HCT116 (cell line): ENCODE data around the gene TAF4.

ENCODE experiments used
- CEBPB ChIP-seq: IDR thresholded peaks from 2 replicates; pipeline ENCODE4 v1.6.1; 2012; ENCODE audit warnings: low read depth
- ELF1 ChIP-seq: IDR thresholded peaks from 2 replicates; pipeline ENCODE4 v1.6.1; 2012; ENCODE audit warnings: low read depth, borderline replicate concordance
- EZH2 ChIP-seq: fragments of 200-600 bp; sonication (generic); IDR thresholded peaks from 2 replicates; pipeline ENCODE4 v1.6.1; 2017; ENCODE audit warnings: antibody characterized with exemption, mixed run types
- JUND ChIP-seq: IDR thresholded peaks from 2 replicates; pipeline ENCODE4 v1.6.1; 2012
- POLR2A ChIP-seq: IDR thresholded peaks from 2 replicates; pipeline ENCODE4 v1.7.0; 2011; ENCODE audit warnings: borderline replicate concordance; ENCODE audit not compliant: insufficient read depth, insufficient read length; ENCODE audit errors: extremely low read depth
- POLR2AphosphoS5 ChIP-seq: IDR thresholded peaks from 2 replicates; pipeline ENCODE4 v1.6.1; 2011; ENCODE audit warnings: mild to moderate bottlenecking, low read depth, low read length, moderate library complexity
- RAD21 ChIP-seq: IDR thresholded peaks from 2 replicates; pipeline ENCODE4 v1.6.1; 2012; ENCODE audit warnings: low read depth, mild to moderate bottlenecking
- ZFX ChIP-seq: fragments of 450-650 bp; IDR thresholded peaks from 2 replicates; pipeline ENCODE4 v1.6.1; 2017
- TF ChIP-seq, protein P1 (sequence below), 3 experiments: fragments of 200-600 bp in 1 of 3; sonication (generic) in 1 of 3; IDR thresholded peaks in 2 of 3; conservative IDR thresholded peaks in 1 of 3; 2 replicates each; pipeline ENCODE4 v1.5.1; 2012 to 2017; ENCODE audit warnings: low read depth in 2 of 3, low read length in 2 of 3, antibody characterized with exemption in 1 of 3, borderline replicate concordance in 1 of 3, control low read depth in 1 of 3, mild to moderate bottlenecking in 1 of 3, mixed read lengths in 1 of 3, mixed run types in 1 of 3, moderate library complexity in 1 of 3; ENCODE audit not compliant: insufficient read depth in 1 of 3
- TF ChIP-seq, protein P2 (sequence below): IDR thresholded peaks from 2 replicates; pipeline ENCODE4 v1.6.1; 2012
- TF ChIP-seq, protein P3 (sequence below): IDR thresholded peaks from 2 replicates; pipeline ENCODE4 v1.6.1; 2012; ENCODE audit warnings: low read depth

DNA sequence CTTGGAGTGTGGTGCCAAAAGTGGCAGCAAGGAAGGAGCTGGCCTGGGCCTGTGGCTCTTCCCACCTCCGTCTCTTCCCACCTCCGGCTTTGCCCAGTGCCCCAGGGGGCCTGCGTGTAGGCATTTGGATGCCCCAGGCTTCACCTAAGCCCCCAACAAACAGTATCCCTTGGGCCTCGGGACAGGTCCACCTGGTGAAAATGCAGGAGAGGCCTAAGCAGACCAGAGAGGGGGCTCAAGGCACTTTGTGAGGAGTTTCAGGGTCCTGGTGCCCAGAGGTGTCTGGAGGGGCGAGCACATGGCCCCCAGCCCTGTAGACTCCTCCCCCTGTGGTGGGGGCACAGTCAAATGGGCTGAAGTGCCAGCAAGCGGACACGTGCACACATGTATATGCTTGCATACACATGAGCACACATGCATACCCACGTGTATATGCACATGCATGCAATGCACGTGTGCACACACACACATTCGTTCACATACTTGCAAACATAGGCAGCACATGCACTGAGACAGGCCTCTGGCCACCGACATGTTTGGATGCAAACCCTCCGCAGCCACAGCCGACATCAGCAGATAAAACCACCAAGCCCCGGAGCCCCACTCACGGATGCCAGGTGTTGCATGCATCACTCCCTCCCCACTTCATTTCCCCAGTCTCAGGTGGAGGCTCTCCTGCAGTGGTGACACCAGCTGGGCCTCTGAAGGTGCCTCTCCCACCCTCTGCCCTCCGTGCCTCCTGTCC is 124.5 kb downstream of the TAF4 start:
- TF ChIP-seq POLR2A, result no peak
- TF ChIP-seq POLR2AphosphoS5, result no peak
- TF ChIP-seq, protein P1, sequence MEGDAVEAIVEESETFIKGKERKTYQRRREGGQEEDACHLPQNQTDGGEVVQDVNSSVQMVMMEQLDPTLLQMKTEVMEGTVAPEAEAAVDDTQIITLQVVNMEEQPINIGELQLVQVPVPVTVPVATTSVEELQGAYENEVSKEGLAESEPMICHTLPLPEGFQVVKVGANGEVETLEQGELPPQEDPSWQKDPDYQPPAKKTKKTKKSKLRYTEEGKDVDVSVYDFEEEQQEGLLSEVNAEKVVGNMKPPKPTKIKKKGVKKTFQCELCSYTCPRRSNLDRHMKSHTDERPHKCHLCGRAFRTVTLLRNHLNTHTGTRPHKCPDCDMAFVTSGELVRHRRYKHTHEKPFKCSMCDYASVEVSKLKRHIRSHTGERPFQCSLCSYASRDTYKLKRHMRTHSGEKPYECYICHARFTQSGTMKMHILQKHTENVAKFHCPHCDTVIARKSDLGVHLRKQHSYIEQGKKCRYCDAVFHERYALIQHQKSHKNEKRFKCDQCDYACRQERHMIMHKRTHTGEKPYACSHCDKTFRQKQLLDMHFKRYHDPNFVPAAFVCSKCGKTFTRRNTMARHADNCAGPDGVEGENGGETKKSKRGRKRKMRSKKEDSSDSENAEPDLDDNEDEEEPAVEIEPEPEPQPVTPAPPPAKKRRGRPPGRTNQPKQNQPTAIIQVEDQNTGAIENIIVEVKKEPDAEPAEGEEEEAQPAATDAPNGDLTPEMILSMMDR (IDR thresholded peaks at IDR 0.05 in 2 of 3, conservative IDR thresholded peaks at IDR 0.05 in 1 of 3; ENCODE audit: borderline replicate concordance in 1 of 3, insufficient read depth in 1 of 3, low read depth in 2 of 3, low read length in 2 of 3), result no peak
- TF ChIP-seq RAD21, result no peak
- TF ChIP-seq ZFX, result no peak
- TF ChIP-seq CEBPB, result no peak
- TF ChIP-seq ELF1, result no peak
- TF ChIP-seq, protein P2, sequence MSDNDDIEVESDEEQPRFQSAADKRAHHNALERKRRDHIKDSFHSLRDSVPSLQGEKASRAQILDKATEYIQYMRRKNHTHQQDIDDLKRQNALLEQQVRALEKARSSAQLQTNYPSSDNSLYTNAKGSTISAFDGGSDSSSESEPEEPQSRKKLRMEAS, result no peak
- TF ChIP-seq EZH2, result no peak
- no peak for TF ChIP-seq JUND
- TF ChIP-seq, protein P3, sequence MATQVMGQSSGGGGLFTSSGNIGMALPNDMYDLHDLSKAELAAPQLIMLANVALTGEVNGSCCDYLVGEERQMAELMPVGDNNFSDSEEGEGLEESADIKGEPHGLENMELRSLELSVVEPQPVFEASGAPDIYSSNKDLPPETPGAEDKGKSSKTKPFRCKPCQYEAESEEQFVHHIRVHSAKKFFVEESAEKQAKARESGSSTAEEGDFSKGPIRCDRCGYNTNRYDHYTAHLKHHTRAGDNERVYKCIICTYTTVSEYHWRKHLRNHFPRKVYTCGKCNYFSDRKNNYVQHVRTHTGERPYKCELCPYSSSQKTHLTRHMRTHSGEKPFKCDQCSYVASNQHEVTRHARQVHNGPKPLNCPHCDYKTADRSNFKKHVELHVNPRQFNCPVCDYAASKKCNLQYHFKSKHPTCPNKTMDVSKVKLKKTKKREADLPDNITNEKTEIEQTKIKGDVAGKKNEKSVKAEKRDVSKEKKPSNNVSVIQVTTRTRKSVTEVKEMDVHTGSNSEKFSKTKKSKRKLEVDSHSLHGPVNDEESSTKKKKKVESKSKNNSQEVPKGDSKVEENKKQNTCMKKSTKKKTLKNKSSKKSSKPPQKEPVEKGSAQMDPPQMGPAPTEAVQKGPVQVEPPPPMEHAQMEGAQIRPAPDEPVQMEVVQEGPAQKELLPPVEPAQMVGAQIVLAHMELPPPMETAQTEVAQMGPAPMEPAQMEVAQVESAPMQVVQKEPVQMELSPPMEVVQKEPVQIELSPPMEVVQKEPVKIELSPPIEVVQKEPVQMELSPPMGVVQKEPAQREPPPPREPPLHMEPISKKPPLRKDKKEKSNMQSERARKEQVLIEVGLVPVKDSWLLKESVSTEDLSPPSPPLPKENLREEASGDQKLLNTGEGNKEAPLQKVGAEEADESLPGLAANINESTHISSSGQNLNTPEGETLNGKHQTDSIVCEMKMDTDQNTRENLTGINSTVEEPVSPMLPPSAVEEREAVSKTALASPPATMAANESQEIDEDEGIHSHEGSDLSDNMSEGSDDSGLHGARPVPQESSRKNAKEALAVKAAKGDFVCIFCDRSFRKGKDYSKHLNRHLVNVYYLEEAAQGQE, result no peak
